Transverse colon (tissue), 4 donors: ENCODE data around the gene BMAL1.

Experiments
- CTCF ChIP-seq, 5 experiments: fragments of 200-600 bp in 3 of 5; fragments of 450-650 bp in 2 of 5; sonication (generic) in 3 of 5; IDR thresholded peaks; 1 replicate in 2 of 5; 2 replicates in 3 of 5; pipeline ENCODE4 v1.5.1; 2016 to 2017; ENCODE audit warnings: antibody characterized with exemption in 5 of 5, inconsistent platforms in 3 of 5, mild to moderate bottlenecking in 2 of 5, moderate library complexity in 1 of 5
- EP300 ChIP-seq: sonication (generic); formaldehyde crosslinking; IDR thresholded peaks from one replicate; pipeline ENCODE4 v1.6.1; 2017; ENCODE audit warnings: antibody characterized with exemption, low read depth
- POLR2A ChIP-seq: fragments of 450-650 bp; IDR thresholded peaks from one replicate; pipeline ENCODE4 v1.6.1; 2016; ENCODE audit warnings: antibody characterized with exemption, mild to moderate bottlenecking, moderate library complexity
- POLR2AphosphoS5 ChIP-seq, 3 donors: sonication (generic); formaldehyde crosslinking; IDR thresholded peaks; one replicate each; pipeline ENCODE4 v1.6.1; 2016; ENCODE audit warnings: antibody characterized with exemption in 3 of 3

GRCh38 chr11:13290221-13290980 lies 12.8 kb downstream of the BMAL1 start:
- TF ChIP-seq CTCF (IDR thresholded peaks at IDR 0.05) (no peak), POLR2A (no peak), POLR2AphosphoS5 (IDR thresholded peaks at IDR 0.05) (no peak), EP300 (no peak)
